Measurements from ENCODE around the gene WDFY4.

GRCh38 chr10:48739170-48739569 lies 54.5 kb downstream of the WDFY4 start:
- TF ChIP-seq, protein P1, sequence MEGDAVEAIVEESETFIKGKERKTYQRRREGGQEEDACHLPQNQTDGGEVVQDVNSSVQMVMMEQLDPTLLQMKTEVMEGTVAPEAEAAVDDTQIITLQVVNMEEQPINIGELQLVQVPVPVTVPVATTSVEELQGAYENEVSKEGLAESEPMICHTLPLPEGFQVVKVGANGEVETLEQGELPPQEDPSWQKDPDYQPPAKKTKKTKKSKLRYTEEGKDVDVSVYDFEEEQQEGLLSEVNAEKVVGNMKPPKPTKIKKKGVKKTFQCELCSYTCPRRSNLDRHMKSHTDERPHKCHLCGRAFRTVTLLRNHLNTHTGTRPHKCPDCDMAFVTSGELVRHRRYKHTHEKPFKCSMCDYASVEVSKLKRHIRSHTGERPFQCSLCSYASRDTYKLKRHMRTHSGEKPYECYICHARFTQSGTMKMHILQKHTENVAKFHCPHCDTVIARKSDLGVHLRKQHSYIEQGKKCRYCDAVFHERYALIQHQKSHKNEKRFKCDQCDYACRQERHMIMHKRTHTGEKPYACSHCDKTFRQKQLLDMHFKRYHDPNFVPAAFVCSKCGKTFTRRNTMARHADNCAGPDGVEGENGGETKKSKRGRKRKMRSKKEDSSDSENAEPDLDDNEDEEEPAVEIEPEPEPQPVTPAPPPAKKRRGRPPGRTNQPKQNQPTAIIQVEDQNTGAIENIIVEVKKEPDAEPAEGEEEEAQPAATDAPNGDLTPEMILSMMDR (IDR thresholded peaks at IDR 0.05): no peak
- TF ChIP-seq POLR2AphosphoS5 (IDR thresholded peaks at IDR 0.05; ENCODE audit: low read depth, low read length): no peak
- no peak for TF ChIP-seq REST (IDR thresholded peaks at IDR 0.05; ENCODE audit: insufficient read depth in 1 of 2, low read depth in 2 of 2, low read length in 1 of 2)
- no peak for TF ChIP-seq TCF7L2 (IDR thresholded peaks at IDR 0.05; ENCODE audit: low read depth, low read length)
- TF ChIP-seq SIN3A (IDR thresholded peaks at IDR 0.05; ENCODE audit: borderline replicate concordance, insufficient read depth, low read depth, low read length): no peak
